ENCODE data around the gene INSR. TPM values are rescaled to one million over a fixed set of nuclear protein-coding genes. Genes with fewer than 3 reads are reported as not detected.

Gene INSR
- total and polyA plus RNA-seq, 2 of the 8 experiments (the other 6 are each of a cell fraction or from before 2014, with no cell fraction given): 13.1 to 48.7 TPM

GRCh38 chr19:7287722-7288121 lies 6.5 kb downstream of the INSR start (continued):
- TF ChIP-seq TAF7 (optimal IDR thresholded peaks at IDR 0.05; ENCODE audit: borderline replicate concordance, low read depth, low read length): no peak

All from H1 (cell line).